Neural cell (in vitro differentiated cells): ENCODE results near the gene FCRL1. TPM values are rescaled to one million over a fixed set of nuclear protein-coding genes. Genes with fewer than 3 reads are reported as not detected.

Experiments used
- H2AFZ ChIP-seq: fragments of 200-600, 300-800 bp; sonication (generic), shearing (Covaris generic); 2 replicates; pipeline ENCODE4 v1.6.0; 2014; ENCODE audit warnings: low read depth, mild to moderate bottlenecking, antibody characterized with exemption, low read length, moderate library complexity
- H3F3A ChIP-seq: fragments of 200-600 bp; shearing (Covaris generic); 2 replicates; pipeline ENCODE4 v1.6.1; 2016; ENCODE audit warnings: mild to moderate bottlenecking, moderate library complexity, mixed read lengths, antibody characterized with exemption, low read length; ENCODE audit not compliant: insufficient read depth, poor library complexity, severe bottlenecking
- H3K27ac ChIP-seq: fragments of 200-600, 300-800 bp; sonication (generic), shearing (Covaris generic); 2 replicates; pipeline ENCODE4 v1.5.1; 2014; ENCODE audit warnings: mild to moderate bottlenecking, low read length, moderate library complexity
- H3K27me3 ChIP-seq: fragments of 300-800, 200-600 bp; sonication (generic), shearing (Covaris generic); 2 replicates; pipeline ENCODE4 v1.6.0; 2014; ENCODE audit warnings: mild to moderate bottlenecking, low read depth, low read length, moderate library complexity; ENCODE audit not compliant: insufficient read depth
- H3K36me3 ChIP-seq: fragments of 300-800, 200-600 bp; sonication (generic), shearing (Covaris generic); 2 replicates; pipeline ENCODE4 v1.5.1; 2014; ENCODE audit warnings: mild to moderate bottlenecking, antibody characterized with exemption, low read length, moderate library complexity; ENCODE audit not compliant: insufficient read depth
- H3K4me2 ChIP-seq: fragments of 300-800, 200-600 bp; sonication (generic), shearing (Covaris generic); 2 replicates; pipeline ENCODE4 v1.6.0; 2014; ENCODE audit warnings: mild to moderate bottlenecking, low read length
- H3K4me3 ChIP-seq: fragments of 300-800, 200-600 bp; sonication (generic), shearing (Covaris generic); 2 replicates; pipeline ENCODE4 v1.5.1; 2014; ENCODE audit warnings: mild to moderate bottlenecking, low read length, moderate library complexity
- H3K79me2 ChIP-seq: fragments of 200-600 bp; shearing (Covaris generic); replicated peaks from 2 replicates; pipeline ENCODE4 v1.6.0; 2014; ENCODE audit warnings: mild to moderate bottlenecking, low read length, moderate library complexity; ENCODE audit not compliant: insufficient read depth
- H3K9ac ChIP-seq: fragments of 300-800, 200-600 bp; sonication (generic), shearing (Covaris generic); 2 replicates; pipeline ENCODE4 v1.6.1; 2016; ENCODE audit warnings: mild to moderate bottlenecking, low read length, mixed read lengths
- H3K9me2 ChIP-seq: fragments of 200-600 bp; shearing (Covaris generic); 2 replicates; pipeline ENCODE4 v1.6.1; 2016; ENCODE audit warnings: mild to moderate bottlenecking, low read length, mixed read lengths; ENCODE audit not compliant: insufficient read depth
- H3K9me3 ChIP-seq: fragments of 200-600, 300-800 bp; sonication (generic), shearing (Covaris generic); 2 replicates; pipeline ENCODE4 v1.6.1; 2016; ENCODE audit warnings: mild to moderate bottlenecking, mixed run types, low read length, moderate library complexity, mixed read lengths
- H4K20me1 ChIP-seq: fragments of 200-600 bp; shearing (Covaris generic); 2 replicates; pipeline ENCODE4 v1.6.1; 2016; ENCODE audit warnings: mild to moderate bottlenecking, mixed run types; ENCODE audit not compliant: insufficient read depth
- CTCF ChIP-seq: fragments of 450-650 bp; IDR thresholded peaks from 2 replicates; pipeline ENCODE4 v1.5.1; 2014; ENCODE audit warnings: antibody characterized with exemption, mild to moderate bottlenecking, moderate library complexity; ENCODE audit not compliant: poor library complexity, severe bottlenecking
- EP300 ChIP-seq: fragments of 450-650 bp; conservative IDR thresholded peaks from 2 replicates; pipeline ENCODE4 v1.6.1; 2014; ENCODE audit warnings: antibody characterized with exemption, mild to moderate bottlenecking, moderate library complexity; ENCODE audit not compliant: poor library complexity, severe bottlenecking
- EZH2 ChIP-seq: fragments of 200-600, 300-800 bp; shearing (Covaris generic), sonication (generic); IDR thresholded peaks from 2 replicates; pipeline ENCODE4 v1.6.1; 2014; ENCODE audit warnings: antibody characterized with exemption, low read length, borderline replicate concordance, mild to moderate bottlenecking; ENCODE audit not compliant: insufficient read depth, poor library complexity, severe bottlenecking
- MXI1 ChIP-seq: fragments of 450-650 bp; conservative IDR thresholded peaks from 2 replicates; pipeline ENCODE4 v1.6.1; 2014; ENCODE audit warnings: antibody characterized with exemption, mild to moderate bottlenecking; ENCODE audit not compliant: poor library complexity, severe bottlenecking
- POLR2AphosphoS5 ChIP-seq: IDR thresholded peaks from 2 replicates; pipeline ENCODE4 v1.6.1; 2012
- RAD21 ChIP-seq: fragments of 450-650 bp; conservative IDR thresholded peaks from 2 replicates; pipeline ENCODE4 v1.6.1; 2014; ENCODE audit warnings: antibody characterized with exemption, mild to moderate bottlenecking, moderate library complexity
- REST ChIP-seq: IDR thresholded peaks from 2 replicates; pipeline ENCODE4 v1.6.1; 2012; ENCODE audit warnings: borderline replicate concordance
- SMC3 ChIP-seq: fragments of 450-650 bp; conservative IDR thresholded peaks from 2 replicates; pipeline ENCODE4 v1.6.1; 2014; ENCODE audit warnings: antibody characterized with exemption, mild to moderate bottlenecking, moderate library complexity; ENCODE audit not compliant: poor library complexity
- TAF1 ChIP-seq: IDR thresholded peaks from 2 replicates; pipeline ENCODE4 v1.6.1; 2012; ENCODE audit warnings: low read depth
- polyA plus RNA-seq: library from polyadenylated mRNA; depleted of rRNA; stranded (reverse); fragments of >200 nt; gene quantifications from 2 replicates; pipeline ENCODE4 v1.2.3, GENCODE V29; 2014

Gene FCRL1
- polyA plus RNA-seq, 1 donor from 2014 or later, result not detected

- H3K4me3 ChIP-seq, result no peak overlapping the region
- no peak overlapping the region for H3K27ac ChIP-seq
- H3F3A ChIP-seq, result no peaks in the 10 kb centered on the region
- no peaks in the 10 kb centered on the region for H3K9me3 ChIP-seq
- H2AFZ ChIP-seq, result no peak overlapping the region
- H3K36me3 ChIP-seq, result no peaks in the 10 kb centered on the region
- no peak for TF ChIP-seq TAF1
- TF ChIP-seq POLR2AphosphoS5, result no peak
- TF ChIP-seq MXI1, result no peak
- no peak for TF ChIP-seq RAD21
- TF ChIP-seq SMC3, result no peak
- TF ChIP-seq EZH2, result no peak
- TF ChIP-seq REST, result no peak
- no peak for TF ChIP-seq CTCF
- no peak for TF ChIP-seq EP300
- H3K4me2 ChIP-seq, result no peak overlapping the region
- no peak overlapping the region for H3K9ac ChIP-seq
- no peaks in the 10 kb centered on the region for H3K79me2 ChIP-seq
- H3K9me2 ChIP-seq, result no peaks in the 10 kb centered on the region
- H3K27me3 ChIP-seq, result no peaks in the 10 kb centered on the region
- no peaks in the 10 kb centered on the region for H4K20me1 ChIP-seq
Measured at GRCh38 chr1:157852476-157852875, 32.6 kb upstream of the FCRL1 start.

GRCh38 chr1:157849229-157849875 is 29.4 kb upstream of the FCRL1 start:
- Histone ChIP-seq H3F3A (no peaks in the 10 kb centered on the region), H3K9me3 (no peaks in the 10 kb centered on the region), H3K9ac (no peak overlapping the region), H3K27me3 (no peaks in the 10 kb centered on the region), H4K20me1 (no peaks in the 10 kb centered on the region), H3K4me3 (no peak overlapping the region), H3K9me2 (no peaks in the 10 kb centered on the region), H3K36me3 (no peaks in the 10 kb centered on the region), H3K27ac (no peak overlapping the region), H2AFZ (no peak overlapping the region), H3K79me2 (no peaks in the 10 kb centered on the region), H3K4me2 (no peak overlapping the region)
- TF ChIP-seq SMC3, result no peak
- no peak for TF ChIP-seq POLR2AphosphoS5
- no peak for TF ChIP-seq EP300
- TF ChIP-seq CTCF, result no peak
- TF ChIP-seq RAD21, result no peak
- no peak for TF ChIP-seq EZH2
- no peak for TF ChIP-seq TAF1
- TF ChIP-seq REST, result no peak
- no peak for TF ChIP-seq MXI1
